Measurements from ENCODE around the gene RING1.
A peak's percentile ranks its signal among the peaks of the same experiment; 100 is the strongest.
"Not testable (repeated sequence)": the region's sequence is repeated elsewhere in the genome, so short reads cannot be mapped to it uniquely, and the experiment has no call there.

RING1 gene

DNA sequence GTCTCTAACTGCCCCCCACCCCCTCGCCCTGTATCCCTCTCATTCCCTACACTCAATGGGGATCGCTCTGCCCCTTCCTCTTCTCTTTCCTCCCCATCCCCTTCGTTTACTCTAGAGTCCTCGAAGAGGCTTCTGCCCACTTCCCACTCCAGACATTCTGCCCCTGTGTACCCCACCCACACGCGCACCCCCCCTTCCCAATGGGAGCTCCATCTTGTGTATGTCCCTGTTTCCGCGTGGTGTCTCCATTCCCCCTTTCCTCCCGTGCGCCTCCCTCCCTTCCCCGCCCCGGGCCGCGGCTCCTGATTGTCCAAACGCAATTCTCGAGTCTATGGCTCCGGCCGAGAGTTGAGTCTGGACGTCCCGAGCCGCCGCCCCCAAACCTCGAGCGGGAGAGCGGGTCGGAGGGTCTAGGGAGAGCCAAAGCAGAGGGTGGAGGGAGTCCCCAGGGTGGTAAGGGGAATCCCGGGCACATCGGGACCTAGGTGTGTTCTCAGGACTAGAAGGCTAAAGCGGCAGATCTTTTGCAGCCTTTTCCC, 679 bp upstream of the RING1 start:
- DNase-seq = no peak

DNA sequence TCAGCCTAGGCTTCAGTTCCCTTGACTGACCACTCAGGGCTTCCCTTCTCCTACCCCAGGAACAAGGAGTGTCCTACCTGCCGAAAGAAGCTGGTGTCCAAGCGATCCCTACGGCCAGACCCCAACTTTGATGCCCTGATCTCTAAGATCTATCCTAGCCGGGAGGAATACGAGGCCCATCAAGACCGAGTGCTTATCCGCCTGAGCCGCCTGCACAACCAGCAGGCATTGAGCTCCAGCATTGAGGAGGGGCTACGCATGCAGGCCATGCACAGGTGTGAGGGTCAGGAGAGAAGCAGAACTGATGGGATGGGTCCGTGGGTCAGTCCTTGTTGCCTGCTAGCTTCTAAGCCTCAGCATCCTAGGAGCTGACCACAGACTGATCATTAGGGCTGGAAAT, 1.6 kb downstream of the RING1 start:
- DNase-seq = no peak

DNA sequence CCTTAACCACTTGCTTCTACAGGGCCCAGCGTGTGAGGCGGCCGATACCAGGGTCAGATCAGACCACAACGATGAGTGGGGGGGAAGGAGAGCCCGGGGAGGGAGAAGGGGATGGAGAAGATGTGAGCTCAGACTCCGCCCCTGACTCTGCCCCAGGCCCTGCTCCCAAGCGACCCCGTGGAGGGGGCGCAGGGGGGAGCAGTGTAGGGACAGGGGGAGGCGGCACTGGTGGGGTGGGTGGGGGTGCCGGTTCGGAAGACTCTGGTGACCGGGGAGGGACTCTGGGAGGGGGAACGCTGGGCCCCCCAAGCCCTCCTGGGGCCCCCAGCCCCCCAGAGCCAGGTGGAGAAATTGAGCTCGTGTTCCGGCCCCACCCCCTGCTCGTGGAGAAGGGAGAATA, 2.8 kb downstream of the RING1 start:
- no peak for DNase-seq

DNA sequence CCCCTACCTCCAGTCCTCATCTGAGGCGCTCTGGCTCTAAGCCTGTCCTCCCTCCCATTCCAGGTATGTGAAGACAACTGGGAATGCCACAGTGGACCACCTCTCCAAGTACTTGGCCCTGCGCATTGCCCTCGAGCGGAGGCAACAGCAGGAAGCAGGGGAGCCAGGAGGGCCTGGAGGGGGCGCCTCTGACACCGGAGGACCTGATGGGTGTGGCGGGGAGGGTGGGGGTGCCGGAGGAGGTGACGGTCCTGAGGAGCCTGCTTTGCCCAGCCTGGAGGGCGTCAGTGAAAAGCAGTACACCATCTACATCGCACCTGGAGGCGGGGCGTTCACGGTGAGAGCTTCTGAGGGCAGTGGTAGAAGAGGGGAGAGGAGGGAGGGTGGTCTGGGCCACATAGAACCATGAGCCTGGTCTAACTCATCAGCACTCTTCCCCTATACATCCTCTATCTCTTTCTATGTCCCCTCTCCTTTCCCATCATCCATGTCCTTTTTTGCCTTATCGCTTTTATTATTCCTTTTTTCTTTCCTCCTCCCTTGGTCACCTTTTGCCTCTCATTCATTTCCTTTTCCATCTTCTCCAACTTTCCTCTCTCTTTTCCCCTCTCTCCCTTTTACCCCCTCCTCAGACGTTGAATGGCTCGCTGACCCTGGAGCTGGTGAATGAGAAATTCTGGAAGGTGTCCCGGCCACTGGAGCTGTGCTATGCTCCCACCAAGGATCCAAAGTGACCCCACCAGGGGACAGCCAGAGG, 3.5 kb downstream of the RING1 start:
- DNase-seq = no peak

DNA sequence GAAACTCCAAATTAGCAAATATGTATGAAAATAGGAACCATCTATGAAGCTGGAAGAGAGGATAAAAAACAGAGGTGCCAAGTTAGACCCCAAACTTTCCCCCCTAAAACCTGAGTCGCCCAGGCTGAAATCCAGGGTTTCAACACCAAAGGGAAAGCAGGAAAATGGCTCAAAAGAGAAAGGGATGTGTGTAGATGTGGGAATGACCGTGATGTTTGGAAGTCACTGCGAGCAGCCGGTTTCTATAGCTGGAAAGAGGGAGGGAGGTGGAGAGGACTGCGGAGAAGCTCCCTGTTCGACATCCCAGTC, 4.5 kb downstream of the RING1 start:
- DNase-seq = no peak

- no peak for DNase-seq
Measured at GRCh38 chr6:33213166-33213988, 5.1 kb downstream of the RING1 start.

GRCh38 chr6:33213989-33214335, 5.7 kb downstream of the RING1 start:
- no peak for DNase-seq

GRCh38 chr6:33215271-33216116, 7.2 kb downstream of the RING1 start:
- DNase-seq = no peak

DNA sequence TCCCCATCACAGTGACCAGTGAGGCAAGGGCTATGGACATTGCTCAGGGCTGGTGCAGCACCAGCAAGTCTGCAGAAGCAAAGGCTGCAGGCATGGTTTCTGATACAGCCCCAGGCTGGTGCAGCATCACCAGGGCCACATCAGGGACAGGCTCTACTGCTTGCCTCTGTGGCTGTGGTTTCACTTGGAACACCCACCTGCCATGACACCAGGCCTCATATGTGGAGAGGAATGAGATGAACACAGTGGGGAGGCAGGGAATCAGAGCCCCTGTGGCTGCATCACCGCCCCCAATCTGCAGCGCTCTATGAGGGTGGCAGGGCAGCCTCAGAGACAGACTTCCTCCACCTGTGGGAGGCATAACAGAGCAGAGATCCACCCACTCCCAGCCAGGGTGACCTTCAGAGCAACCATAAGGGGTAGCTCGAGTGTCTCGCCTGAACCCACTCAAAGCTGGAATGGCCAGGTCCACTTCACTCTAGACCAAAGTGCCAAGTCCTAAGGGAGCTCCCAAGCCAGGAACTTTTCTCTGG, 7.9 kb downstream of the RING1 start:
- DNase-seq = no peak

DNA sequence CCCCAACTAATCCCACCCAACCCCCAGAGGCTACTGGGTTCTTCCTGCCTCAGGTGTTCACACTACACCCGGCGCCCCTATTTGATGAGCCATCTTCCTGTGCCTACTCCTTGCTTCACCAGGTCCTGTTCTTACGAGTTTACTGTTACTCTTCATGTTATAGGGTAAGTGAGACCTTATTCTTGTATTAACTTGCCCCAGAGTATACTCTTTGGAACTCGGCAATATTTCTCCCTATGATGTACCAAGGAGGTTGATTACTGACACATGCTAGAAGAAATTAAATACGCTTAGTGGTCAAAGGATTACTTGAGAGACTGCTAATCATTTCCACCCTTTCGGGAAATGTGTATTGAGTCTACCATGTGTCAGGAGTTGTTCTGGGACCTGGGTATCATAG, 8.9 kb downstream of the RING1 start:
- no peak for DNase-seq

GRCh38 chr6:33217681-33218080, 9.4 kb downstream of the RING1 start:
- DNase-seq = no peak

- DNase-seq = not testable (repeated sequence)
Measured at GRCh38 chr6:33226503-33227120, 18.3 kb downstream of the RING1 start.

DNA sequence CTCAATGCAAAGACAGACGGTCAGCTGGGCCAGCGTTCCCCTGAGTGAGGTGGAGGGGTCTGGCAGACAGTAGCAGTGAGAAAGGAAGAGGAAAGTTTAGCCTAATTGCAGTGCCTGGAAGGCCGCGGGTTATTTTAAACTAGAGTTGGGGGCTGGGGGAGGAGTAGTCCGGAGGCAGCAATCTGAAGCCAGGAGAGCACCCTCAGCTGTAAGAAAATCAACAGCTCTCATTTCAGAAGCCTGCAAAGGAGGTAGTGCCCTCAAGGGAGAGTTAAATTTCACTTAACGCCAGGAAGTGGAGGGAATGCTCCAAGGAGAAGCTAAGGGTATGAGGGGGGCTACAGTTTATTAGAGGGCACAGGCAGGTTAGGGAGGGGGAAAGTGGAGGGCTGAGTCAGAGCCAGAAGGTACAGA, 26.9 kb downstream of the RING1 start:
- DNase-seq = no peak

GRCh38 chr6:33236328-33236727, 28.0 kb downstream of the RING1 start:
- no peak for DNase-seq

DNA sequence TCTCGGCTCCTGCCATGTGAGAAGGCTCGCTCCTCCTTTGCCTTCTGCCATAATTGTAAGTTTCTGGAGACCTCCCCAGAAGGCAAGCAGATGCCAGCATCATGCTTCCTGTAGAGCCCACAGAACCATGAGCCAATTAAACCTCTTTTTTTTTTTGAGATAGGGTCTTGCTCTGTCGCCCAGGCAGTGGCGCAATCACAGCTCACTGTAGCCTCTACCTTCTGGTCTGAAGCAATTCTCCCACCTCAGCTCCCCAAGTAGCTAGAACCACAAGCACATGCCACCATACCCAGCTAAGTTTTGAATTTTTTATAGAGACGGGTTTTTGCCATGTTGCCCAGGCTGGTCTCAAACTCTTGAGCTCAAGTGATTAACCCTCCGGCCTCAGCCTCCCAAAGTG, 28.6 kb downstream of the RING1 start:
- no peak for DNase-seq

DNA sequence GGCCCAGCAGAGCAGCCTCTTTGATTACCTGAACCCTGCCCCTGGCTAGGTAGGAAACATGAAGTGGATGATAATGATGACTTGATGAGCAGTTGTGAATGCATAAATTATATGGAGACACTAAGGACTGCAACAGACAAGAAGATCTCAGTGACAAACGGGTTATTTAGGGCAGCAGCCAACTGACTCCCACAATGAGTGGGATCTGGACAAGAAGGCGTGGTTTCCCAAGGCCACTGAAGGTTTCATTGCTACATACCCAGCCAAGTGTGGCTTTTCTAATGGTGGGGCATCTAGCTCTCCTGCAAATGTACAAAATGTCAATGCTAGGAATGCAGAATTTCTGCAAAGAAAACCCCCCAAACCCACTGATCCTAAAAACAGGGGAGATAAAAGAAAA, 29.4 kb downstream of the RING1 start:
- no peak for DNase-seq

DNA sequence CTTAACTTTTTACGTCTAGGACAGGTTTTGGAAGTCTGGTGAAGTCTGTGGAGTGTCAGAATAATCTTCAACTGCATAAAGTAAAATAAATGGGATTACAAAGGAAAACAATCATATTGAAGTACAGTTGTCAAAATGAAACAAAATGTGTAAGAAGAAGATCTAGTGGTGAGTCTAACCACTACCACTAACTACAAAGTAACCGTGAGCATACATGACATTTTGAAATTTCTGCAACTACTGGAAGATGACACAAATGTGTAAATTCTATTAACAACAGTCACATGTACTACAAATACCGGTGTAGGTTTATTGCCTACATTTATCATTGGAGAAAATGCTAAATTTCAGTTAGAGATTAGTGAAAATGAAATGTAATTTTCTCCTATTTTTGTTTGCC, 33.7 kb downstream of the RING1 start:
- DNase-seq = no peak

DNA sequence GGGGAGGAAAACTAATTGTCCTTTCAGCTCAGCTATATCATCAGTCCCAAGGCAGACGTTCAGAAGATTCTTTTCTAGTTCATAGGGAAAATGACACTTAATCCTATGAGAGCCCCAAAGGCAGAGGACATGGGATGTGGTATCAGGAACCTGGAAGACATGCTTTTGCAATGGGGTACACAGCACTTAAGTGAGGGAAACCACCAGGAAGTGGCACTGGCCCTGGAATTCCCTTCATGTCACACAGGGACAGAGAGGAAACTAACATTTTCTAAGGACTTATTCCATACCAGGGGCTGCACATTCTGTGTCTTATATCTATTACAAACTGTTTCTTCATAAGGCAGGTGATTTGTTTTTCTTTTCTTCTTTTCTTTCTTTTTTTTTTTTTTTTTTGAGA, 35.2 kb downstream of the RING1 start:
- DNase-seq = no peak

- DNase-seq = peak; percentile 92 to 95
Measured at GRCh38 chr6:33247977-33248642, 39.8 kb downstream of the RING1 start.

- DNase-seq = peak; percentile 27 to 39
Measured at GRCh38 chr6:33248643-33248931, 40.3 kb downstream of the RING1 start.

DNA sequence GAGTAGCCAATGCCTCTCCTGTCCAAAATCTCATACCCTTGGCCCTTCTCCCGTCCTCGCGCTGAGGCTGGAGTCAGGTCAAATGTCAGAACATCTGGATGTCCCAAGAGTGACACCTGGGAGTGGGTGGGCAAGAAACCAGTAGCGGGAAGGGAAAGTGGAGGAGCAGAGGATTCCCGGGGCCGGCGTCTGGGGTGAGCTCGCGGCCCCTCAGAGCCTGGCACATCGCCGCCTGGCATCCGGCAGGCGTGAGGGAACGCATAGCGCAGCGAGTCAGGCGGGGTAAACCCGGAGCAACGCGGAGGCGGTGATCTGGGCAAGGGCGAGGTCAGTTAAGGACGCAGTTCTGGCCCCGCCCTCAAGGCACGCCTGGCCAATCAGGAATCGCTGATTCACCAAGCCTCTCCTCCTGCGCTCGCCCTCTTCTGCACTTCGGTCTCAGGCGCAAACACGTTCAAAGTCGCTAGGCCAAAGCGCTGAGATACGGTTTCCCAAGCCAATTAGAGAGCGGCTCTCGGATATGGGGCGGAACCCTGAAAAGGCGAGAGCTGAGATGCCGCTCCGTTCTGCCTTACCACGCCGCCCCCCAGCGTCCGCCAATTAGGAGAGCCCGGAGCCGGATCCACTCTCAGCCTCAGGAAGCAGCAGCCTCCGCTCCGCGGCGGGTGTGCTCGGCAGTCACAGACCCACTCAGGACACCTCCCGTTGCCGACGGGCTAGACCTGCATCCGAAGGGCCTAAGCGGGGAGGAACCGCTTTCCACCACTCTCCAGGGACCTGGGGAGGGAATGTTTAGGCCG, 40.8 kb downstream of the RING1 start:
- DNase-seq = peak; percentile 93 to 94
